MV-4-11 (cell line): Measurements from ENCODE around the gene ACTN1.
"Not testable (repeated sequence)": the region's sequence is repeated elsewhere in the genome, so short reads cannot be mapped to it uniquely, and the experiment has no call there.

ENCODE experiments used
- DNase-seq: peaks from one replicate; lab custom pipeline; 2025; lab: John Stamatoyannopoulos, UW

ACTN1 gene

GRCh38 chr14:68986926-68987652 is 8.0 kb upstream of the ACTN1 start:
- DNase-seq = no peak

- no peak for DNase-seq
Measured at GRCh38 chr14:68986225-68986624, 7.1 kb upstream of the ACTN1 start.

GRCh38 chr14:68984686-68985085 is 5.6 kb upstream of the ACTN1 start:
- DNase-seq = no peak

GRCh38 chr14:68983191-68983590 is 4.1 kb upstream of the ACTN1 start:
- no peak for DNase-seq

GRCh38 chr14:68982581-68982980 is 3.5 kb upstream of the ACTN1 start:
- no peak for DNase-seq

GRCh38 chr14:68981539-68981976 is 2.5 kb upstream of the ACTN1 start:
- no peak for DNase-seq

GRCh38 chr14:68981139-68981538 is 2.0 kb upstream of the ACTN1 start:
- no peak for DNase-seq

- DNase-seq = no peak
Measured at GRCh38 chr14:68979722-68980451, 785 bp upstream of the ACTN1 start.

- DNase-seq = peak; percentile 72
Measured at GRCh38 chr14:68978172-68978911, 760 bp downstream of the ACTN1 start.

GRCh38 chr14:68977718-68978171 is 1.4 kb downstream of the ACTN1 start:
- peak; percentile 77 for DNase-seq

GRCh38 chr14:68977180-68977717 is 1.9 kb downstream of the ACTN1 start:
- DNase-seq = peak; percentile 41

- DNase-seq = no peak
Measured at GRCh38 chr14:68976160-68977067, 2.7 kb downstream of the ACTN1 start.

- no peak for DNase-seq
Measured at GRCh38 chr14:68975667-68976066, 3.4 kb downstream of the ACTN1 start.

GRCh38 chr14:68974759-68975347 is 4.2 kb downstream of the ACTN1 start:
- no peak for DNase-seq

GRCh38 chr14:68973639-68974038 is 5.5 kb downstream of the ACTN1 start:
- DNase-seq = no peak

- not testable (repeated sequence) for DNase-seq
Measured at GRCh38 chr14:68973219-68973565, 5.9 kb downstream of the ACTN1 start.

- DNase-seq = no peak
Measured at GRCh38 chr14:68972507-68973218, 6.4 kb downstream of the ACTN1 start.

- DNase-seq = no peak
Measured at GRCh38 chr14:68971411-68972035, 7.6 kb downstream of the ACTN1 start.

- DNase-seq = no peak
Measured at GRCh38 chr14:68970736-68971135, 8.4 kb downstream of the ACTN1 start.

GRCh38 chr14:68970038-68970612 is 9.0 kb downstream of the ACTN1 start:
- no peak for DNase-seq
